Activated T-cell treated with anti-CD3 and anti-CD28 coated beads for 48 hours (primary cell): ENCODE measurements around the gene RSRP1.
A peak's percentile ranks its signal among the peaks of the same experiment; 100 is the strongest.
"Not testable (repeated sequence)": the region's sequence is repeated elsewhere in the genome, so short reads cannot be mapped to it uniquely, and the experiment has no call there.

ENCODE experiments used
- DNase-seq: peaks from one replicate; pipeline ENCODE4 v3.0.0-alpha.2; 2020; ENCODE audit warnings: low read depth

The RSRP1 gene

DNA sequence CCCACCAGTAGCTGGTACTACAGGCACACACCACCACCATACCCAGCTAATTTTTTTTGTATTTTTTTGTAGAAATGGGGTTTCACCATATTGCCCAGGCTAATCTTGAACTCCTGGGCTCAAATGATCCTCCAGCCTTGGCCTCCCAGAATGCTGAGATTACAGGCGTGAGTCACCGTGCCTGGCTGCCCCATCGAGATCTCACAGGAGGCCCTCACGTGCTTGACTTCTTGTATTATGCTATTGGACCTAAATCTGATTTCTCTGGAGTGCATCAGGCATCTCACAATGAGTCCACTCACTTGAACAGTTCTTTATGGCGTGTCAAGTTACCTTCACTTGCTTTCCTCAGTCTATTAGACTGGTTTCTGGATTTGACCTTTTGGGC lies 9.3 kb upstream of the RSRP1 start:
- DNase-seq: no peak

DNA sequence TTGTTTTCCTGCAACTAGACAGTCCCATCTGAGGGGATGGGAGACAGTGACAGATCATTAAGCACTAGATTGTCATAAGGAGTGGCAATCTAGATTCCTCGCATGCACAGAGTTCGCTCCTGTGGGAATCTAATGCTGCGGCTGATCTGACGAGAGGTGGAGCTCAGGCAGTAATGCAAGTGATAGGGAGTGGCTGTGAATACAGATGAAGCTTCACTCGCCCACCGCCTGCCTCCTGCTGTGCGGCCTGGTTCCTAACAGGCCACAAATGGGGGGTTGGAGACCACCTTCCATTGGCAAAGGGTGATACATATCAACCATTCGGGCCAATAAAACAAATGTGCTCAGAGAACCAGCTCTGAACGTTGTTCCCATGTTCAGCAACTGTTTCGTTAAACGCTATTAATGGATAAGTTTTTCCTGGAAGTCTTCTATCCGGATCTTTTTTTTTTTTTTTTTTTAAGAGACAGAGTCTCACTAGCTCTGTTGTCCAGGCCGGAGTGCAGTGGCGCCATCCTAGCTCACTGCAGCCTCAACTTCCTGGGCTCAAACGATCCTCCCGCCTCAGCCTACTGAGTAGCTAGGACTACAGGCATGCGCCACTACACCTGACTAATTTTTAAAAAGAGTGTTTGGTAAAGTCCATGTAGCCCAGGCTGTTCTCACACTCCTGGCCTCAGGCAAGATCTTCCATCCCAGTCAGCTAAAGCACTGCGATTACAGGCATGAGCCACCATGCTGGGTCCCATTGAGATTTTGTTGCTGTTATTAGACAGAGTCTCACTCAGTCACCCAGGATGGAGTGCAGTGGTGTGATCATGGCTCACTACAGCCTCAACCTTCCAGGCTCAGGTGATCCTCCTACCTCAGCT lies 8.7 kb upstream of the RSRP1 start:
- no peak for DNase-seq

DNA sequence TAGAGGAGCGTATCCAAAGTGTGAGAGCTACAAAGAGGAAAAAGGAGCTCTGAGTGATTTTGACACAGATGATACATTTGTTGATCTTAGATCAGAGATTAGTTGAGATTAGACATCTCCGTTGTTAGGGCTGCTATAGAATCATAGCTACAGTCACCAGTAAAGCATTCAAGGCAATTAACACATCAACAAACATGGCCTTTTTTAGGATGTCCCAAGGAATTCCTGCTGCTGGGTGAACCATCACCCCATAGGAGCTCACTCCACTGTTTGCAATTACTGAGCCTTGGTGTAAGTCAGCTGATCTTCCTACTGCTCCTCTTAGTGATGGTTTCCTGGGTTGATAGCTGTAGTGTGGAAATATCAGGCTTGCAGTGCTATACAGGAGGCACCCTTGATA lies 6.7 kb upstream of the RSRP1 start:
- DNase-seq: no peak

- DNase-seq: no peak
Measured at GRCh38 chr1:25247829-25248754, 838 bp upstream of the RSRP1 start.

DNA sequence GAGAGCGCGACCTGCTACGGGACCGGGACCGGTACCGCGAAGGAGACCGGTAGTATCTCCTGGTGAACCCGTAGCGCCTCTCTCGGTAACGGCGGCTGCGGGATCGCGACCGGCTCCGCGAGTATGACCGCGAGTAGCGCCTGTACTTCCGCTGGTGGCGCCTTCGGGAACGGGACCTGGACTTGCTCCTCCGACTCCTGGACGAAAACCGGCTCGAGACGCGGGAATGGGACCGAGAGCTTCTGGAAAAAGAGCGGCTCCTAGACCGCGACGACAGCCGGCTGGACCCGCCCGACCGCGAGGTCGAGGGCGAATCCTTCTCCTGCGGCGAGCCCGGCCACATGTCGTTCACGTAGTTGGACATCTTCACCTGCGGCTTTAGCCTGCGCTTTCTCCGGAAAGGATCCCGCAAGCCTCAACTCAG lies 642 bp downstream of the RSRP1 start:
- DNase-seq: no peak

GRCh38 chr1:25245809-25246599 lies 1.2 kb downstream of the RSRP1 start:
- DNase-seq: no peak

GRCh38 chr1:25245393-25245792 lies 1.9 kb downstream of the RSRP1 start:
- DNase-seq: no peak

- no peak for DNase-seq
Measured at GRCh38 chr1:25243907-25244306, 3.3 kb downstream of the RSRP1 start.

GRCh38 chr1:25239681-25240541 lies 7.3 kb downstream of the RSRP1 start:
- DNase-seq: peak; percentile 92

- no peak for DNase-seq
Measured at GRCh38 chr1:25238046-25238445, 9.2 kb downstream of the RSRP1 start.

- DNase-seq: not testable (repeated sequence)
Measured at GRCh38 chr1:25236261-25236660, 11.0 kb downstream of the RSRP1 start.

DNA sequence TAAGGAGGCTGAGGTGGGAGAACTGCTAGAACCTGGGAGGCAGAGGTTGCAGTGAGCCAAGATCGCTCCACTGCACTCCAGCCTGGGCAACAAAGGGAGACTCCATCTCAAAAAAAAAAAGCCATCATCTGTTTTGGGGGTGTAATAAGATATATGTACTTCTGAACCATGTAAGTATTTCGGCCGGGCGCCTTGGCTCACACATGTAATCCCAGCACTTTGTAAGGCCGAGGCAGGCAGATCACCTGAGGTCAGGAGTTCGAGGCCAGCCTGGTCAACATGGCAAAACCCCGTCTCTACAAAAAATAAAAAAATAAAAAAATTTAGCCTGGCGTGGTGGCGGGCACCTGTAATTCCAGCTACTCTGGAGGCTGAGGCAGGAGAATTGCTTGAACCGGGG lies 11.8 kb downstream of the RSRP1 start:
- DNase-seq: not testable (repeated sequence)

DNA sequence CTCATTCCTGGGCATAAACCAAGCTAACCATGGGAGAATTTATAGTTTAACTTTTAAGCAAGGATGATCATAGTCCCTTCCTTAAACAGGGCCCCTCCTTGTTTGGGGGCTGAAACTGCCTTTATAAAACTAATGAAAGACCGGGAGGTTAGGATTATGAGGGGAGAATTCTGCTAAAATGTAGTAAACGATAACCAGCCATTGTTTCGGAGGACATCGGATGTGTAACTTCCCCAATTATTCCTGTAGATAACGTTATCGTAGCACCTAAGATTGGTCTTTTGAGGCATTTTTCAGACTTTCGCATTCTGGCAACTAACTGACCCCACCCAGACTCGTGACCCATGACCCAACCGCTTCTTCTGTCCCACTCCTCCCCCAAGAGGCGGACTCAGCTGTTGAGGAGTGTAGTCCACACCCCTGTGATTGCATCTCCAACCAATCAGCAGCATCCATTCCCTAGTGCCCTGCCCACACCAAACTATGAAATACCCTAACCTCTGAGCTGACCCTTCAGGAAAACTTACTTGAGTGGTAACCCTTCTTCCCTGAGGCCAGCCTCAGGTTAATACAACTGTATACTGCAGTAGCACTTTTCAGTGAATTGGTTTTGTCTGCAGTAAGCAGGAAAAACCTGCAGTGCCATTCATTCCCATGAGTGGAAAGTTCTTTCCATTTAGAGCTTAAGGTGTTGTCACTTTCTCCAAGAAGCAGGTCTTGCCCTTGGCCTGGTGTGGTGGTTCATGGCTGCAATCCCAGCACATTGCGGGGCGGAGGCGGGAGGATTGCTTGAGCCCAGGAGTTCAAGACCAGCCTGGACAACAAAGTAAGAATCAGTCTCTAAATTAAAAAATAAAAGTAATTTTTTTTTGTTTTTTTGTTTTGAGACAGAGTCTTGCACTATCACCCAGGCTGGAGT lies 14.1 kb downstream of the RSRP1 start:
- peak; percentile 60 for DNase-seq

DNA sequence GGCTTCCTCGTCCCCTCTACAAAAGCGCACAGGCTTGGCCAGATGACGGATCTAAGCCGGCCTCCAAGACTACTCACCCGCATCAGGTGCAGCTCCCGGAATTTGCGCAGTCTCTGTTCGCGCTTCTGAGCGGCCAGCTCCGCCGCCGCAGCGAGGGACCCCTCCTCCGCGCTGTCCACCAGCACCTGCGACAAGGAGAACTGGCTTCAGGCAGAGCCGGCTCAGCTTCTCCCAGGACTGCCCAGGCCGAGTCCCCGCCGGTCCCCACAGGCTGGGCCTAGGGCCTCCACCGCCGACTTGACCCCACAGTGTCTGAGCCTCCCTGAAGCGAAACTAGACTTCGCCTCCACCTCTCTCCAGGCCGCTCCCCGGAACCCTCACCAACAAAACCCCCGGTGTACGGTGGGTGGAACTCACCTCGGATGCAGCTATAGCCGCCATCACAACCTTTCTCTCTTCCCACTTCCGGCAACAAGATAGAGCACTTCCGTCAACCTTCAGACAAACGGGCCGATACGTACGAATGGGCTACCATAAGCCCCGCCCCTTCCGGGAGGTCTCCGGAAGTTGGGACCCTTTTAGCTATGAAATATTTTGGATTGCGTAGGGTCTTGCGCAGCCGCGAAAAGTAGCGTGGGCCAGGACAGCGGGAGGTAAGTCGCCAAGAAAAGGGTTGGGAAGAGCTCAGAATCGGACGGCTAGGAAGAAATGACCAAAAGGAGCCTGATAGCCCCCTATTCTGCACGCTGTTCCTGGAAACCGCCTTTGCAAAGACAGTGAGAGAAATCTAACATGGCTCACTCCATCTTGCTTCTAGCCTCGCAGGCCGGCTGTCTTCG lies 15.0 kb downstream of the RSRP1 start, which contains the start of gene SYF2:
TSS of gene SYF2 (minus strand) at position 476 of the 839 bp plus-strand sequence. CDS start at position 441, 35 bp downstream.
- peak; percentile 83 for DNase-seq

DNA sequence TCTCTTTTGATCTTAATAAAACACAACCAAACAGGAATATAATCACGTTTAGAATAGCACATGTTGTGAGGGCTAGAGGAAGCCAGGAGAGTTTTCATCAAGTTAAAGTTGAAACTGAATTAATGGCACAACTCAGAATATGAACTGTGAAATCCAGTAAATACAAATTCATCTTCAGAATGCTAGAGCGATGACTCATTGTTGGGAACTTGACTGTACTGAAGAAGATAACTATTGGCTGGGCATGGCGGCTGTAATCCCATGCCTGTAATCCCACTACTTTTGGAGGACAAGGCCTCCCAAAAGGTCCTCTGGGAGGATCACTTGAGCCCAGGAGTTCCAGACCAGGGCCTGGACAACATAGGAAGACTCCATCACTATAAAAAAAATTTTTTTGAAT lies 23.8 kb downstream of the RSRP1 start:
- DNase-seq: no peak

- no peak for DNase-seq
Measured at GRCh38 chr1:25222606-25223005, 24.6 kb downstream of the RSRP1 start.

- no peak for DNase-seq
Measured at GRCh38 chr1:25220666-25221065, 26.6 kb downstream of the RSRP1 start.

GRCh38 chr1:25219661-25220251 lies 27.5 kb downstream of the RSRP1 start:
- no peak for DNase-seq
